CD4-positive, CD25-positive, alpha-beta regulatory T cell (primary cell): ENCODE results near the gene GPR68. TPM values are rescaled to one million over a fixed set of nuclear protein-coding genes. Genes with fewer than 3 reads are reported as not detected.
A peak's percentile ranks its signal among the peaks of the same experiment; 100 is the strongest.

Experiments used
- ATAC-seq, 2 donors: fragments of 150-1000 bp; cut with Tn5 transposase; one replicate each; pipeline ENCODE4 v1.10.0; 2021; ENCODE audit warnings: low read depth in 2 of 2, moderate number of reproducible peaks in 2 of 2, moderate library complexity in 1 of 2
- DNase-seq, 3 donors: peaks; one replicate each; pipeline versions ENCODE4 v3.0.0 to v3.0.0-alpha.2; 2012 to 2022; ENCODE audit warnings: mixed read lengths in 1 of 3
- H3K27ac ChIP-seq: one replicate; pipeline ENCODE4 v1.7.0; 2013; ENCODE audit warnings: mild to moderate bottlenecking, low read length; ENCODE audit not compliant: insufficient read depth, poor library complexity, severe bottlenecking
- H3K27me3 ChIP-seq: one replicate; pipeline ENCODE4 v1.7.0; 2013; ENCODE audit warnings: low read length; ENCODE audit not compliant: control insufficient read depth, insufficient read depth
- H3K36me3 ChIP-seq: one replicate; pipeline ENCODE4 v1.7.0; 2013; ENCODE audit warnings: mild to moderate bottlenecking, low read length, moderate library complexity; ENCODE audit not compliant: control insufficient read depth, insufficient read depth
- H3K4me1 ChIP-seq: 2 replicates; pipeline ENCODE4 v1.7.0; 2013; ENCODE audit warnings: mild to moderate bottlenecking, low read length; ENCODE audit not compliant: insufficient read depth, control insufficient read depth, poor library complexity, severe bottlenecking
- H3K4me3 ChIP-seq: one replicate; pipeline ENCODE4 v1.7.0; 2013; ENCODE audit warnings: low read depth, mild to moderate bottlenecking, low read length, moderate library complexity
- H3K9me3 ChIP-seq, 2 experiments: 1 replicate in 1 of 2; 2 replicates in 1 of 2; pipeline ENCODE4 v1.7.0; 2013; ENCODE audit warnings: low read length in 2 of 2, mild to moderate bottlenecking in 1 of 2, moderate library complexity in 1 of 2; ENCODE audit not compliant: control insufficient read depth in 2 of 2
- H3K27ac Mint-ChIP-seq, 3 donors: one replicate each; pipeline ENCODE4 v1.8.0; 2020 to 2022; ENCODE audit warnings: mild to moderate bottlenecking in 3 of 3, mixed read lengths in 3 of 3, moderate library complexity in 2 of 3
- H3K27me3 Mint-ChIP-seq: one replicate; pipeline ENCODE4 v1.8.0; 2022; ENCODE audit warnings: mild to moderate bottlenecking, mixed read lengths
- H3K36me3 Mint-ChIP-seq: one replicate; pipeline ENCODE4 v1.8.0; 2020; ENCODE audit warnings: mixed read lengths
- H3K4me1 Mint-ChIP-seq, 4 donors: one replicate each; pipeline ENCODE4 v1.8.0; 2020 to 2022; ENCODE audit warnings: mixed read lengths in 4 of 4, mild to moderate bottlenecking in 1 of 4
- H3K4me3 Mint-ChIP-seq, 4 donors: one replicate each; pipeline ENCODE4 v1.8.0; 2020 to 2022; ENCODE audit warnings: mild to moderate bottlenecking in 4 of 4, mixed read lengths in 4 of 4, moderate library complexity in 3 of 4
- H3K9me3 Mint-ChIP-seq, 7 donors: one replicate each; pipeline ENCODE4 v1.8.0; 2020 to 2022; ENCODE audit warnings: mixed read lengths in 7 of 7, mild to moderate bottlenecking in 3 of 7, moderate library complexity in 2 of 7
- polyA plus RNA-seq, 4 donors: library from polyadenylated mRNA; unstranded; fragments of 300-500 nt; fragmentation: Illumina TruSeq; gene quantifications; one replicate each; pipeline ENCODE4 v1.2.3, GENCODE V29; 2021
- total RNA-seq: library from RNA; stranded (reverse); gene quantifications from one replicate; pipeline ENCODE4 v1.2.3, GENCODE V29; 2022

GPR68 gene
- total and polyA plus RNA-seq, 5 donors from 2014 or later = 8.5 to 19.1 (median 12.8) TPM

DNA sequence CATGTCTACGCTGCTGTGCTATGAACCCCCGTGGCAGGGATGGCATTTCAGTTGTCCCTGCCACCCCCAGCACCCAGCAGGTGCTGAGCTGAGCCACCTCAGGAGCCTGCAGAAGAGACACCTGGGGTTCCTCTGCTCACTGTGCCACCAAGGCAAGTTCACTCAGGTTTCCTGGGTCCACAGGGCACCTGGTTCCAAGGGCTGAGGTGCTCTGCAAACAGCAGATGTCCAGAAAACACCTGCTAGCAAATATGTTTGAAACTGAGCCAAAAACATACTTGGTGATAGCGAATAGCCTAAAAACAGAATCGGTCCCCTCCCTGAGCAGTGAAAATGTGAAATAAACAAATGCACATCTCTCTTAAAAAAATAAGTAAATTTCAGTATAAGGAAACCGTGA lies 35.6 kb upstream of the GPR68 start:
- ATAC-seq = no peak
- no peaks in the 10 kb centered on the region for H3K27me3 ChIP-seq
- H3K27ac Mint-ChIP-seq = no peak overlapping the region
- peaks cover 0 to 9% (median 3%) of the 10 kb centered on the region in 4 donors for H3K4me1 Mint-ChIP-seq
- H3K9me3 ChIP-seq = no peaks in the 10 kb centered on the region
- DNase-seq = no peak
- no peak overlapping the region for H3K4me3 Mint-ChIP-seq
- peaks cover 1% of the 10 kb centered on the region for H3K27me3 Mint-ChIP-seq
- H3K4me3 ChIP-seq = no peak overlapping the region
- peaks cover 98% of the 10 kb centered on the region for H3K36me3 ChIP-seq
- H3K36me3 Mint-ChIP-seq = peaks cover 42% of the 10 kb centered on the region
- no peaks in the 10 kb centered on the region for H3K4me1 ChIP-seq
- no peaks in the 10 kb centered on the region for H3K9me3 Mint-ChIP-seq
- no peak overlapping the region for H3K27ac ChIP-seq

DNA sequence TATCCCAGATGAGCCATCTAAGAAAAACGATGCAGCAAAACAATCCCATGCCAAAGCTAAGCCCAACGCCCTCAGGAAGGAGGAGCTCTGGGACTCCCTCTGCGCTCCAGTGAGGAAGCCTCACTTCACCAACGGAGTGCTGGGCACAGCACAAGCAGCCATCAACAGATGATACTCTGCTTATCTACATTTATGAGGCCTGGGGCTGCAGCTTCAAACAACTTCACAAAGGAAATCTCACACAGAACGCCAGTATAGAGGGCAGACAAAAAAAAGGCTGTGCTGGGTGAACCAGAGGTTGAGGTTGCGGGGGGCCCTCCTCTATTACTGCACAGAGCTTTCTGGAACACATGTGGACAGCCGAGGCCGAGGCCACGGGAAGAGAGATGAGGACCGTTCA lies 34.9 kb upstream of the GPR68 start:
- peak overlapping the region; percentile 26 to 46 (median 45) for H3K27ac Mint-ChIP-seq
- H3K4me1 Mint-ChIP-seq = peaks cover 0 to 8% (median 2%) of the 10 kb centered on the region in 4 donors
- no peaks in the 10 kb centered on the region for H3K27me3 ChIP-seq
- no peak for ATAC-seq
- H3K27me3 Mint-ChIP-seq = no peaks in the 10 kb centered on the region
- peaks cover 98% of the 10 kb centered on the region for H3K36me3 ChIP-seq
- H3K9me3 Mint-ChIP-seq = no peaks in the 10 kb centered on the region
- H3K9me3 ChIP-seq = no peaks in the 10 kb centered on the region
- peak overlapping the region; percentile 9 for H3K27ac ChIP-seq
- no peak overlapping the region for H3K4me3 Mint-ChIP-seq
- no peaks in the 10 kb centered on the region for H3K4me1 ChIP-seq
- DNase-seq = no peak
- no peak overlapping the region for H3K4me3 ChIP-seq
- H3K36me3 Mint-ChIP-seq = peaks cover 41% of the 10 kb centered on the region

DNA sequence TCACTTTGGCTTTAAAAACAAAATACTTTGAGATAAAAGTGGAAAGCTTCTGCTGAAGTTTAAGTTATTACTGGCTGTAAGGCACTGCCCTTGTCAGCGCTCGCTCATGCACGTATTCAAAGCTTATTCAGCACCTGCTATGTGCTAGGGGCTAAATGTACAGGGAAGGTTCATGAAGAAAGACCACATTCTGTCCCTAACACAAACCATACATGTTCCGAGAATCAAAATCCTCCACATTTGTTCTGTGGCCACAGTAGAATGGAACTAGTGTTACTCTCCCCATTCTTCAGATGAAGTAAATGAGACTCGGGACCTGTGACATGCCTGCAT lies 33.8 kb upstream of the GPR68 start:
- ATAC-seq (no peak), DNase-seq (no peak)
- Histone ChIP-seq H3K4me3 (no peak overlapping the region), H3K27me3 (no peaks in the 10 kb centered on the region), H3K27ac (no peak overlapping the region), H3K9me3 (no peaks in the 10 kb centered on the region), H3K4me1 (no peaks in the 10 kb centered on the region), H3K36me3 (peaks cover 98% of the 10 kb centered on the region)
- Mint-ChIP-seq H3K4me3 (no peak overlapping the region), H3K36me3 (peaks cover 40% of the 10 kb centered on the region), H3K4me1 (peaks cover 0 to 4% (median 1%) of the 10 kb centered on the region in 4 donors), H3K9me3 (no peaks in the 10 kb centered on the region), H3K27me3 (no peaks in the 10 kb centered on the region), H3K27ac (peak overlapping the region in 1 of 3 donors; percentile 38)

DNA sequence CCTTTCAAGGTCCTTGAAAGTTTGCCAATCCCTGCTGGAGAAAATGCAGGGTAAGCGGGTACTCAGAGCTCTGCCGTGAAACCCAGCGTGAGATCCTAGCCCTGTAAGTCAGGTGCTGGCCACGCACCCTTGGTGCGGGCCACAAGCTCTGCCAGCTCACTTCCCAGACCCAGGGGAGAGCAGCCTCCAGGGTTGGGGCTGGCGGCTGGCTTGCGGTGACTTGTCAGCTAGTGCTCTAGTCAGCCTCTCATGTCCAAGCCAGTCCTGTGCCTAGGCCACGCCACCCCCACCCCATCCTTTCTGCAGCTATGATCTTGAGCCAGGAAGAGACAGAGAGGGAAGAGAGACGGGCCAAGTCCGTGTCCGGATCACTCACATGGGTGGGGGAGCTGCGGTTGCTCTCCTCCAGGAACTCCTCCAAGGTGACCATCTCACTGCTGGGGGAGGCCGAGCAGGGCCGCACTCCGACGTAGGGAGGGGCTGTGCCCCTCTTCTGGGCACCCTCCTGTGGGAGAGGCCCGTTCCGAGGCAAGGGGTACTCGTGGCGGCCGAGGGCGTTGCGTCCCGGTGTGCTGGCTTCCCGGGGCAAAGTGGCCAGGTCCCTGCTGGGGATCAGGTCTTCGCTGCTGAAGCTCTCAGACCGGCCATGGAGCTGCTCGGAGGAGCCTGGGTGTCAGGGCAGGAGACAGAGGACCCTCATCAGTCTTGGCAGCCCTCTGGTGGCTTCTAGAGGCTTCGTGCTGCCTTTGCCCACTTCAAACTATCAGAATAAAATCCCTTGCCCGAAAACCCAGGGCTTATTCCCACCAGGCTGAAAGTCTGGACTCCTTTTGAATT lies 33.3 kb upstream of the GPR68 start:
- Mint-ChIP-seq H3K4me3 (no peak overlapping the region), H3K36me3 (peaks cover 34% of the 10 kb centered on the region), H3K27ac (peak overlapping the region in 1 of 3 donors; percentile 38), H3K27me3 (no peaks in the 10 kb centered on the region), H3K4me1 (peaks cover 0 to 4% (median 1%) of the 10 kb centered on the region in 4 donors), H3K9me3 (no peaks in the 10 kb centered on the region)
- Histone ChIP-seq H3K4me3 (no peak overlapping the region), H3K9me3 (no peaks in the 10 kb centered on the region), H3K4me1 (no peaks in the 10 kb centered on the region), H3K27ac (no peak overlapping the region), H3K36me3 (peaks cover 98% of the 10 kb centered on the region), H3K27me3 (no peaks in the 10 kb centered on the region)
- ATAC-seq (no peak), DNase-seq (no peak)

DNA sequence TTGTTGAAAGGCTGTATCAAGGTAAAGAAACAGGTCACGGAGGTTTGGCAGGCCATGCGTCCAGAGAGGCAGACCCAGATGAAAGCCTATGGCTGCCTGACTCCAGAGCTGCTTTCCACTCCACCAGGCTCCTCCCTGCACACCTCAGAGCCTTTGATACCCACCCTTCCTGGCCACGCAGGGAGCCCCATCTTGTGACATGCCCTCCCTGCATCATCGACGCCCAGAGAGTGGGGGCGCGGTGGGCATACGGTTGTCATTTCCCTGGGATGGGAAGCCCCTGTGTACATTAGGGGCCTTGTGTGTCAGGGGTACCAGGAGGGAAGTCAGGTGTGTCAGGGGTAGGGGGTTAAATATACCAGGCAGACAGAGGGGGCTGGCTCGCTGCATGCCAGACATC lies 30.3 kb upstream of the GPR68 start:
- H3K27ac ChIP-seq = no peak overlapping the region
- no peak overlapping the region for H3K4me3 Mint-ChIP-seq

DNA sequence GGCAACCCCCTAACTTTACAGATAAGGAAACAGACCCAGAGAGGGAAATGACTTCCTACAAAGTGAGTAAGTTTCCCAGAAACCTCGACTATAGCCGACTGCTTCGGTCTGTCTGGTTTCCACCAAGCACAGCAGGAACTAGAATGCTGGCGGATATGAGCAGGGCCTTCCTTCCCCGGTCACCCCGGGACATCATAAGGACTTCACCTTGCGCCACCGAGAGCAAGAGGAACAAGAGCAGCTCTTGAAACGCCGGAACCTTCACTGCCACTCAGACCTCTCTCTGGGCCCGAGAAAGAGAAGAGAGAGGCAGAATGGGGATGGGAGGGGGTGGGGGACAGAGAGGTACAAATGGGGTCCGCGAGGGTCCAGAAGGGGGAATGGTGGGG lies 29.4 kb upstream of the GPR68 start:
- no peaks in the 10 kb centered on the region for H3K27me3 Mint-ChIP-seq
- H3K9me3 Mint-ChIP-seq = no peaks in the 10 kb centered on the region
- Histone ChIP-seq H3K27me3 (no peaks in the 10 kb centered on the region), H3K9me3 (no peaks in the 10 kb centered on the region), H3K27ac (no peak overlapping the region), H3K4me3 (no peak overlapping the region), H3K4me1 (no peaks in the 10 kb centered on the region), H3K36me3 (peaks cover 82% of the 10 kb centered on the region)
- no peak overlapping the region for H3K4me3 Mint-ChIP-seq
- no peak overlapping the region for H3K27ac Mint-ChIP-seq
- peaks cover 0 to 18% (median 10%) of the 10 kb centered on the region in 4 donors for H3K4me1 Mint-ChIP-seq
- DNase-seq (no peak), ATAC-seq (no peak)
- peaks cover 40% of the 10 kb centered on the region for H3K36me3 Mint-ChIP-seq

More for the DNA sequence above, 30.3 kb upstream of the GPR68 start:
- Mint-ChIP-seq H3K9me3 (no peaks in the 10 kb centered on the region), H3K4me1 (peaks cover 0 to 12% (median 6%) of the 10 kb centered on the region in 4 donors), H3K27ac (peak overlapping the region in 1 of 3 donors; percentile 71), H3K36me3 (peaks cover 35% of the 10 kb centered on the region), H3K27me3 (no peaks in the 10 kb centered on the region)
- Histone ChIP-seq H3K27me3 (no peaks in the 10 kb centered on the region), H3K36me3 (peaks cover 88% of the 10 kb centered on the region), H3K4me1 (no peaks in the 10 kb centered on the region), H3K9me3 (no peaks in the 10 kb centered on the region), H3K4me3 (no peak overlapping the region)
- ATAC-seq = no peak
- DNase-seq = no peak

DNA sequence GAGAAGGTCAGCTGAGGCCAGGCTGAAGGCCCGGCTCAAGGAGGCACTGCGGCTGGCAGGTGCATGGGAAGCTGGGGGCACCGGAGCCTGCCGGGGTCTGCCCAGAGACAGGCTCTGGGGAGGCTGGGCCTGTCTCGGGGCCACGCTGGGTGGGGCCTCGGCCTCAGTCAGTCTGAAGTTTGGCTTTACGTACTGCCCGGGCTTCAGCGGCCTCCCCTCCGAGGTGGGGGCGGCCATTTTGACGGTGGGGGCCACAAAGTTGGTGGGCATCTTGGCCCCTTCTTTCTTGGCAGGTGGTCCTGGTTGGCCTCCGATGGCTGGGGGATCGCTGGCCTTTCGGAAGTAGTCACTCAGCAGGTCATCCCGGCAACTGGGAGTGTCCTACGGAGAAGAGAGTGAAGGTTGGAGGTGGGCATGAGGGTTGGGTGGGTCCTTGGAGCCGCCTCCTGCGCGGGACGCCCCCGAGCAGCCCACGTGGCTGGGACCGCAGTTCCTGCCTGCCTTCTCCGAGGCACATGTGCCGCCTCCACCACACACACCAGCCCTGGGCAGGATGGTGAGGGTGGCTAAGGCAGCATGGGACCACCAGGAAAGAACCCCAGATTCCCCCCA lies 28.9 kb upstream of the GPR68 start:
- H3K27me3 Mint-ChIP-seq = no peaks in the 10 kb centered on the region
- Histone ChIP-seq H3K27me3 (no peaks in the 10 kb centered on the region), H3K36me3 (peaks cover 77% of the 10 kb centered on the region), H3K4me1 (no peaks in the 10 kb centered on the region), H3K27ac (no peak overlapping the region), H3K4me3 (no peak overlapping the region), H3K9me3 (no peaks in the 10 kb centered on the region)
- ATAC-seq (no peak), DNase-seq (no peak)
- peaks cover 2 to 18% (median 10%) of the 10 kb centered on the region in 4 donors for H3K4me1 Mint-ChIP-seq
- H3K36me3 Mint-ChIP-seq = peaks cover 38% of the 10 kb centered on the region
- no peaks in the 10 kb centered on the region for H3K9me3 Mint-ChIP-seq
- no peak overlapping the region for H3K27ac Mint-ChIP-seq
- no peak overlapping the region for H3K4me3 Mint-ChIP-seq
